Ishikawa (cell line): Measurements from ENCODE around the gene DLX6.

Experiments used
- CEBPB ChIP-seq: IDR thresholded peaks from 2 replicates; pipeline ENCODE4 v1.6.1; 2012
- CREB1 ChIP-seq: IDR thresholded peaks from 2 replicates; pipeline ENCODE4 v1.6.1; 2012; ENCODE audit warnings: low read depth
- EGR1 ChIP-seq: IDR thresholded peaks from 2 replicates; pipeline ENCODE4 v1.6.1; 2012
- EP300 ChIP-seq: IDR thresholded peaks from 2 replicates; pipeline ENCODE4 v1.6.1; 2012; ENCODE audit warnings: borderline replicate concordance
- RAD21 ChIP-seq: IDR thresholded peaks from 2 replicates; pipeline ENCODE4 v1.6.1; 2012; ENCODE audit warnings: low read depth
- REST ChIP-seq: IDR thresholded peaks from 2 replicates; pipeline ENCODE4 v1.6.1; 2012; ENCODE audit warnings: low read depth, mild to moderate bottlenecking
- TAF1 ChIP-seq: IDR thresholded peaks from 2 replicates; pipeline ENCODE4 v1.6.1; 2012; ENCODE audit warnings: low read depth, mild to moderate bottlenecking
- TEAD4 ChIP-seq: IDR thresholded peaks from 2 replicates; pipeline ENCODE4 v1.6.1; 2012
- YY1 ChIP-seq: IDR thresholded peaks from 2 replicates; pipeline ENCODE4 v1.6.1; 2012; ENCODE audit warnings: low read depth

- TF ChIP-seq YY1: no peak
- no peak for TF ChIP-seq CEBPB
- no peak for TF ChIP-seq REST
- no peak for TF ChIP-seq EP300
- no peak for TF ChIP-seq TEAD4
- no peak for TF ChIP-seq CREB1
- no peak for TF ChIP-seq TAF1
- TF ChIP-seq RAD21: no peak
- no peak for TF ChIP-seq EGR1
Observed at GRCh38 chr7:96993094-96993865, 12.1 kb upstream of the DLX6 start.
